HG02973 (cell line): Measurements from ENCODE around the gene ANKRD24.
"Not testable (repeated sequence)": the region's sequence is repeated elsewhere in the genome, so short reads cannot be mapped to it uniquely, and the experiment has no call there.

Experiments used
- ATAC-seq: cut with Tn5 transposase; IDR thresholded peaks from one replicate; pipeline ENCODE4 v1.9.1; 2021; ENCODE audit warnings: moderate library complexity; ENCODE audit not compliant: unreplicated experiment

The ANKRD24 gene

DNA sequence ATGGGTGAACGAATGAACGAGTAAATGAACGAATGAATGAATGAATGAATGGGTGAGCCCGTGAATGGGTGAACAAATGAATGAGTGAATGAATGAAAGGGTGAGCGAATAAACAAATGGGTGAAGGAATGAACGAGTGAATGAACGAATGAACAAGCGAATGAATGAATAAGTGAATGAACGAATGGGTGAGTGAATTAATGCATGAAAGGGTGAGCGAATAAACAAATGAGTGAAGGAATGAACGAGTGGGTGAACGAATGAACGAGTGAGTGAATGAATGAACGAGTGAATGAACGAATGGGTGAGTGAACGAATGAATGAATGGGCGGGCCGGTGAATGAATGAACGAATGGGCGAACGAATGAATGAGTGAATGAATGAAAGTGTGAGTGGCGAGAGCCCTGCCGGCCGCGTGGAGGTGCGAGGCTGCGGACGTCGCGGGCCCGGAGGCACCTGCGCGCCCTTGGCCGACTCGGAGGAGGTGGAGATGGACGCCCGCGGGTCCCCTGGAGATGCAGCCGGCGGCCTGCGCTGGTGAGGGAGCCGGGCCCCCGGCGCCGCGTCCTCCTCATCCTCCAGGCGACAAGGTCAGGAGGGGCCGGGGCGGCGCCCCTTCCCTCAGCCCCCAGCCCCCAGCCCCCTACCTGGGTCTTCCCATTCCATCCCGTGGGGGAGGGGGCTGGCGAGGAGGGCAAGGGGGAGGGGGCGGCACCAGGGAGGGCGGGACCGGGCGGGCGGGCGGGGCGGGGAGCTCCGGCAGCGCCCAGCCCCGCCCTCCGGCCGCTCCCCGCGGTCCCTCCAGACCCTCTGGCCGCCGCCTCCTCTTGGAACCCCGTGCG lies 15.4 kb downstream of the ANKRD24 start:
- no peak for ATAC-seq

DNA sequence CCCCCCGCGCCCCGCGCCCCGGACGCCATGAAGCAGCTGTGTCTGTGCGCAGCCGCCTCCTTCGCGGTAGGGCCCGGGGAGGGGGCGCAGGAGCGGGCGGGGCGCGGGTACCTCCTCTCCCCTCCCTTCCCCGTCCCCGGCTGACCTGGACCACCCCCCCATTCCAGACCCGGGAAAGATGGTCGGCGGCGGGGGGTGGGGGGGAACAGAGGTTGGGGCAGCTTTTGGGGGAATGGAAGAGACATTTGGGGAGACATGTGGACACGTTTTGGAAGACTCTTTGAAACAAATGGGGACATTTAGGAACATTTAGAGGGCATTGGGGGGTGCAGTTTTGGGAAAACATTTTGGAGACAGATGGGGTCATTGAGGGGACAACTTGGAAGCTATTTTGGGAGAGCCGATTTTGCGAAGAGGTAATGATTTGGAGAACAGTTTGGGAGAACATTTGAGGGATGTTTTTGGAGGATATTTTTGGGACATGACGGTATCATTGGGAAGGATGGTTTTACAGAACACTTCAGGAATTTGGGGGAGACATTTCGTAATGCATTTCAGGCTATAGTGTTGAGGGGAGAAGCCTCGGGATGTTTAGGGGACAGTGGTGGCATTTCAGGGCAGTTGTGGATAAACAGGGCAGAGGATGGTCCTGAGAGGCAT lies 16.1 kb downstream of the ANKRD24 start:
- ATAC-seq, result no peak

DNA sequence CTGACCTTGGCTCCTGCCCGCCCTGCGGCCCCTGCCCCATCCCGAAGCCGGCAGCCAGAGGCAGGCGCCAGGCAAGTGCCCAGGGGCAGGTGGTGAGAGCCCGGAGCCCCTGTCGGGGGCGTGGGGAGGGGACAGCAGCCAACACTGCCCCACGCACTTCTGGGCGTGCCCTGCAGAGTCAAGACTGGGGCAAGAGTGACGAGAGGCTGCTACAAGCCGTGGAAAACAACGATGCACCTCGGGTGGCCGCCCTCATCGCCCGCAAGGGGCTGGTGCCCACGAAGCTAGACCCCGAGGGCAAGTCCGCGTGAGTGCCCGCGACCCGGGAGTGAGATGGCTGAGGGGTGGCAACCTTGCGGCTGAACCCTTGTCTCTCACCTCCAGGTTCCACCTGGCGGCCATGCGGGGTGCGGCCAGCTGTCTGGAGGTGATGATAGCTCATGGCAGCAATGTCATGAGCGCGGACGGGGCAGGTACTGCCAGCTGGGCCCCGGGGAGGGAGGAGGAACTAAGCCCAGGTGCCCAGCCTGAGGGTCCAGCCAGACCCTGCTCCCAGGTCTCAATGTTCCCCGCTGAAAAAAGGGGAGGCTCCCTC lies 17.3 kb downstream of the ANKRD24 start:
- no peak for ATAC-seq

DNA sequence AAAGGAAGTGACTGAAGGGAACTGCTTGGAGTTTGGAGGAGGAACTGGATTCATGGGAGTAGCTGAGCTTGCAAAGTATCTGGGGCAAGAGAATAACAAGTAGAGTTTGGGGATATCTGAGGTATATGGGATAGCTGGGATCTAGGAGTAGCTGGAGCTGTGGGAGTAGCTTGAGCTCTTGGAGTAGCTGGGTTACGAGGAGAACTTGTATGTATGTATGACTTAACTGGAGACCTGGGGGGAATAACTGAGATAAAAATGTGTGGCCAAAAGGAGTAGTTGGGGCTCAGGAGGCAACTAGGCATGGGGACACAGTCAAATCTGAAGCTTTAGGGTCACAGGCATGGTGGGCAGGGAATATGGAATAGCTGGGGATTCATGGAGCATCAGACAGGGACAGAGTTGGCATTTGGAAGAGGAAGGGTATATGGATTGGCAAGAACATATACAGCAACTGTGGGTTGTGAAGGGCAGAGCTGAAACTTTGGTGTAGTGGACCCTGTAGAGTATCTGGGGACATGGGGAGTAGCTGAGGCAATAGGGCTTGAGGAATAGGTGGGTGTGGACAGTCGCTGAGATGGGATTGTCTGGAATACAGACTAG lies 18.6 kb downstream of the ANKRD24 start:
- ATAC-seq, result no peak

DNA sequence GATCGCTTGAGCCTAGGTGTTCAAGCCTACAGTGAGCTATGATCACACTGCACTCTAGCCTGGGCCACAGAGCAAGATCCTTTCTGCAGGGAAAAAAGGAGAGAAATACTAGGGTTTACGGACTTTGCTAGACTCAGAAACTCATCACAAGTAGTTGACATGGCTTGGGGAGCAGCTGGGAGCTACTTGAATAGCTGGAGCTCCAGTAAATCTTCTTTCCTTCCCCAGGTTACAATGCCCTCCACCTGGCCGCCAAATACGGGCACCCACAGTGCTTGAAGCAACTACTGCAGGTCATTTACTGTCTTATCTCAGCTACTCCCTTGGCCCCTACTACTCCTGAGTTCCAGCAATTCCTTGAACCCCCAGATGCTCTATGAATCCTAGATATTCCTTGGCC lies 19.3 kb downstream of the ANKRD24 start:
- no peak for ATAC-seq

DNA sequence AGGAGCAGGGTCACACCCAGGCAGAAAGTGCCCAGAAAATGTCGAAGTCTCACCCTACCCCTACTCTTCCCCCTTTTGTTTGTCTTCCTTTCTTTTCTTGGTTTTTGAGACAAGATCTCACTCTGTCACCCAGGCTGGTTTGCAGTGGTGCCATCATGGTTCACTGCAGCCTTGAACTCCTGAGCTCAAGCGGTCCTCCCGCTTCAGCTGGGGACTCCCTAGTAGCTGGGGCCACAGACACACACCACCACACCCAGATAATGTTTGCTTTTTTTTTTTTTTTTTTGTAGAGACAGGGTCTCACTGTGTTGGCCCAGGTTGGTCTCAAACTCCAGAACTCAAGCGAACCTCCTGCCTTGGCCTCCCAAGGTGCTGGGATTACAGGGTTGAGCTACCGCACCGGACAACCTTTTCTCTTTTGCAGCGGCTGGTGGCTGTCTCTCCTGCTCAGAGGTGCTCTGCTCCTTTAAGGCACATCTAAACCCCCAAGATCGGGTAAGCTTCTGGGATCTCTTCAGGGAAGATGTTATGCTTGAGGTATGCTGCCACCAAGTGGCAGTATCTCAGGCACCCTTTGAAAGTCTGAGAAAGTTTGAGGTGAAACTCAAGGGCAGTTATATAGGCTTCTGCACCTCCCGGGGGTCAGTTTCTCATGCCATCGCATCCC lies 24.5 kb downstream of the ANKRD24 start:
- no peak for ATAC-seq

GRCh38 chr19:4208385-4209094 lies 26.1 kb downstream of the ANKRD24 start:
- ATAC-seq, result no peak

DNA sequence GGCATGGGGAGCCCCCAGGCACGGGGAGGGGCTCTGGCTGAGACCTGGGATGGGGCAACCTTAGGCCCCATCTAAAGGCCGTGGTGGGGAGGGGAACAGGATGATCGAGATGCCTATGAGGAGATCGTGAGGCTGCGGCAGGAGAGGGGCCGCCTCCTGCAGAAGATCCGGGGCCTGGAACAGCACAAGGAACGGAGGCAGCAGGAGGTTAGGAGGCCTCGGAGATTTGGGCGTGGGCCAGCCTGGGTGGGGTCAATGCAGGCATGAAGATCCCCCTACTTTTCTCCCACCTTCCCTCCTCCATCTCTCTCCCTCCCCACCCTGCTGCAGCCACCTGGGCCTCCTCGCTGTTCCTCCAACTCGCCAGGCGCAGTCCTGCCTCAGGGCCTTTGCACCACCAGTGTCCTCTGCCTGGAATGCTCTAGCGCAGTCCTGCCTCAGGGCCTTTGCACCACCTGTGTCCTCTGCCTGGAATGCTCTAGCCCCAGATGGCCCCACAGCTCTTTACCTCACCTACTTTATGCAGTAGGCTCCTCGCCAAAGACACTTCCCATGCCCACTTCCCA lies 27.8 kb downstream of the ANKRD24 start:
- no peak for ATAC-seq

GRCh38 chr19:4213116-4213515 lies 30.6 kb downstream of the ANKRD24 start:
- no peak for ATAC-seq

- ATAC-seq, result no peak
Observed at GRCh38 chr19:4215807-4216206, 33.3 kb downstream of the ANKRD24 start.

- no peak for ATAC-seq
Observed at GRCh38 chr19:4216846-4217245, 34.4 kb downstream of the ANKRD24 start.

DNA sequence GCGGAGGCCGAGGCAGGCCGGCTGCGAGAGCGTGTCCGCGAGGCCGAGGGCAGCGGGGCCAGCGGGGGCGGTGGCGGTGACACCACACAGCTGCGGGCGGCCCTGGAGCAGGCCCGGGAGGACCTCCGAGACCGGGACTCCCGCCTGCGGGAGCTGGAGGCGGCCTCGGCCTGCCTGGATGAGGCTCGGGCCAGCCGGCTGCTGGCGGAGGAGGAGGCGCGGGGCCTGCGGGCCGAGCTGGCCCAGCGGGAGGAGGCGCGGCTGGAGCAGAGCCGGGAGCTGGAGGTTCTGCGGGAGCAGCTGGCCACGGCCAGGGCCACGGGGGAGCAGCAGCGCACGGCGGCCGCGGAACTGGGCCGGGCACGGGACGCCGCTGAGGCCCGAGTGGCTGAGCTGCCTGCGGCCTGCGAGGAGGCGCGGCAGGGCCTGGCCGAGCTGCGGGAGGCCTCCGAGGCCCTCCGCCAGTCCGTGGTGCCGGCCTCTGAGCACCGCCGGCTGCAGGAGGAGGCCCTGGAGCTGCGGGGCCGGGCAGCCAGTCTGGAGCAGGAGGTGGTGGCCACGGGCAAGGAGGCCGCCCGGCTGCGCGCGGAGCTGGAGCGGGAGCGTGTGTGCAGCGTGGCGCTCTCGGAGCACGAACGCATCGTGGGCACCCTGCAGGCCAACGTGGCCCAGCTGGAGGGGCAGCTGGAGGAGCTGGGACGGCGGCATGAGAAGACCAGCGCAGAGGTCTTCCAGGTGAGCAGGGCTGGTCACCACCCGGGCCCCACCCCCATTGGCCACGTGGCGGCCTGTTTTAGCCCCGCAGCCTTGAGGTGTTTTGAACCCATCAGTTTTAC lies 35.2 kb downstream of the ANKRD24 start:
- ATAC-seq, result no peak

DNA sequence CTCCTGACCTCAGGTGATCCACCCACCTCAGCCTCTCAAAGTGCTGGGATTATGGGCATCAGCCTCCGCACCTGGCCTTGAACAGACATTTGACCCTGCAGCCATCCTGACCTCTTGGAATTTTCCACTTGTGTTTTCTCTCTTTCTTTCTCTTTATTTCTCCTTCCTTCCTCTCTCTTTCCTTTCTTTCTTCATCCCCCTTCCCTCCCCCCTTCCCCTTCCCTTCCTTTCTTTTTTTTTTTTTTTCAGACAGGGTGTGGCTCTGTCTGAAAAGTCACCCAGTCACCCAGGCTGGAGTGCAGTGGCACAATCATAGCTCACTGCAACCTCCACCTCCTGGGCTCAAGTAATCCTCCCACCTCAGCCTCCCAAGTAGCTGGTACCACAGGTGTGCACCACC lies 36.0 kb downstream of the ANKRD24 start:
- not testable (repeated sequence) for ATAC-seq

DNA sequence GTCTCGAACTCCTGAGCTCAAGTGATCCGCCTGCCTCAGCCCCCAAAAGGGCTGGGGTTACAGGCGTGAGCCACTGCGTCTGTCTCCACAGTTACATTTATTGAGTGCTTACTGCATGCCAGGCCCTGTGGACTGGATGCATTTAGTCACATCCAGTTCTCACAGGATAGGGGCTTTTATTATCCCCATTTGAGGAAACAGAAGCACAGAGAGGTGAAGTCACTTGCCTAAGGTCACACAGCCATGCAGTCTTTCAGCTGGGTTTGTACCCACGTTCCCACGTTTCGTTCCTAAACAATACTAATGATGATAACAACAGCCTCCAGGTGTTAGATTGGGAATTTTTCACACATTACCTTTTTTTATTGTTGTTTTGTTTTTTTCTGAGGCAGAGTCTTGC lies 37.7 kb downstream of the ANKRD24 start:
- no peak for ATAC-seq

- no peak for ATAC-seq
Observed at GRCh38 chr19:4224470-4224869, 42.0 kb downstream of the ANKRD24 start.

GRCh38 chr19:4225885-4226284 lies 43.4 kb downstream of the ANKRD24 start:
- no peak for ATAC-seq

GRCh38 chr19:4227771-4228170 lies 45.3 kb downstream of the ANKRD24 start:
- no peak for ATAC-seq

- ATAC-seq, result no peak
Observed at GRCh38 chr19:4228765-4229178, 46.3 kb downstream of the ANKRD24 start.
